ENCODE data around the gene GSAP.

DNA sequence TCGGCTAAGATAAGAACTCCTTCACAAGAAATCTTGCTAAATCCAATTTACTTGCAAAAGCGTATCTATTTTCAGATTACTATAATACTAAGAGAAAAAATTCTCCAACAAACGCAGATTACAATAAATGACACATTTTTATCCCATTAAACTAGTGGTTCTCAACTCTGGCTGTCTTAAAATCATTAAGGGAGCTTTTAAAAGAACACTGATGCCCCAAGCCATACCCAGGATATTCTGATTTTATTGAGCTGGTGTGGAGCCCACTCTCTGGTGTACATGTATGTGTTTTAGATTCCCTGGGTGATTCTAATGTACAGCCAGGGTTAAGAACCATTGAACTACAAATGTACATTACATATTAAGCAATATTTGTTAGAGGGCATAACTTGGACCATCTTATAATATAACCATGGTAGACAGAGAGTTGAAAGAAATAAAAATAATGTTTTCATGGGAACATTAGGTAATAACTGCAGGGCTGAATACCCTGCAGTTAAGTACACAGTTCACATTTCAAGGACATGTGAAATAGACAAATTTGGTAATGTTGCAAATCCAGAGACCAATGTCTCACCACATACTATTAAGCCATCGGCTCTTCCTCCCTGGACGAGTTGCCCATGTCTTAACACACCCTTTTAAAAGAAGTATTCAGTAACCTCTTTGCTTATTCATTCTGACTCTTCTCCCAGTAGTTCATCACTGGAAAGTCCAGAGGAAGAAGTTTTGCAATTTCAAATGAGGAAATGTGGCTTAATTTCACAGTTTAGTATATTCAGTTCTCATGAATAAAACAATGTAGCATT, 6.2 kb downstream of the GSAP start:
- TF ChIP-seq, protein P1, sequence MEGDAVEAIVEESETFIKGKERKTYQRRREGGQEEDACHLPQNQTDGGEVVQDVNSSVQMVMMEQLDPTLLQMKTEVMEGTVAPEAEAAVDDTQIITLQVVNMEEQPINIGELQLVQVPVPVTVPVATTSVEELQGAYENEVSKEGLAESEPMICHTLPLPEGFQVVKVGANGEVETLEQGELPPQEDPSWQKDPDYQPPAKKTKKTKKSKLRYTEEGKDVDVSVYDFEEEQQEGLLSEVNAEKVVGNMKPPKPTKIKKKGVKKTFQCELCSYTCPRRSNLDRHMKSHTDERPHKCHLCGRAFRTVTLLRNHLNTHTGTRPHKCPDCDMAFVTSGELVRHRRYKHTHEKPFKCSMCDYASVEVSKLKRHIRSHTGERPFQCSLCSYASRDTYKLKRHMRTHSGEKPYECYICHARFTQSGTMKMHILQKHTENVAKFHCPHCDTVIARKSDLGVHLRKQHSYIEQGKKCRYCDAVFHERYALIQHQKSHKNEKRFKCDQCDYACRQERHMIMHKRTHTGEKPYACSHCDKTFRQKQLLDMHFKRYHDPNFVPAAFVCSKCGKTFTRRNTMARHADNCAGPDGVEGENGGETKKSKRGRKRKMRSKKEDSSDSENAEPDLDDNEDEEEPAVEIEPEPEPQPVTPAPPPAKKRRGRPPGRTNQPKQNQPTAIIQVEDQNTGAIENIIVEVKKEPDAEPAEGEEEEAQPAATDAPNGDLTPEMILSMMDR (conservative IDR thresholded peaks at IDR 0.05; ENCODE audit: low read depth, low read length): no peak
- TF ChIP-seq SMC3 (IDR thresholded peaks at IDR 0.05; ENCODE audit: low read depth, low read length) (no peak), POLR2A (IDR thresholded peaks at IDR 0.05; ENCODE audit: low read depth, low read length) (no peak), USF2 (IDR thresholded peaks at IDR 0.05; ENCODE audit: low read depth, low read length) (no peak), ELK1 (IDR thresholded peaks at IDR 0.05; ENCODE audit: borderline replicate concordance, low read depth, low read length) (no peak), RFX5 (IDR thresholded peaks at IDR 0.05; ENCODE audit: low read depth, low read length) (no peak), CEBPB (IDR thresholded peaks at IDR 0.05; ENCODE audit: low read depth, low read length) (no peak; the same call in none of the 2 replicates)

Measured in IMR-90 (cell line).